Hepatocyte (in vitro differentiated cells): Measurements from ENCODE around the gene CEP128. TPM values are rescaled to one million over a fixed set of nuclear protein-coding genes. Genes with fewer than 3 reads are reported as not detected.

ENCODE experiments used
- DNase-seq: peaks from one replicate; pipeline ENCODE4 v3.0.0-alpha.2; 2016; ENCODE audit warnings: low spot score
- H2AFZ ChIP-seq: fragments of 200-600 bp; sonication (generic); 2 replicates; pipeline ENCODE4 v1.6.0; 2016; ENCODE audit warnings: antibody characterized with exemption, mild to moderate bottlenecking
- H3K27ac ChIP-seq: fragments of 200-600 bp; sonication (generic); 2 replicates; pipeline ENCODE4 v1.5.1; 2016; ENCODE audit warnings: mild to moderate bottlenecking
- H3K27me3 ChIP-seq: fragments of 200-600 bp; sonication (generic); 2 replicates; pipeline ENCODE4 v1.6.1; 2016
- H3K36me3 ChIP-seq: fragments of 200-600 bp; sonication (generic); replicated peaks from 2 replicates; pipeline ENCODE4 v1.5.1; 2016; ENCODE audit warnings: low read depth; ENCODE audit not compliant: insufficient read depth
- H3K4me1 ChIP-seq: fragments of 200-600 bp; sonication (generic); 2 replicates; pipeline ENCODE4 v1.5.1; 2016; ENCODE audit warnings: mild to moderate bottlenecking, moderate library complexity; ENCODE audit not compliant: insufficient read depth
- H3K4me2 ChIP-seq: fragments of 200-600 bp; sonication (generic); 2 replicates; pipeline ENCODE4 v1.6.0; 2016
- H3K4me3 ChIP-seq: fragments of 200-600 bp; sonication (generic); 2 replicates; pipeline ENCODE4 v1.5.1; 2016; ENCODE audit warnings: mild to moderate bottlenecking
- H3K79me2 ChIP-seq: fragments of 200-600 bp; sonication (generic); 2 replicates; pipeline ENCODE4 v1.6.0; 2017; ENCODE audit warnings: mild to moderate bottlenecking
- H3K9me2 ChIP-seq: fragments of 200-600 bp; sonication (generic); replicated peaks from 2 replicates; pipeline ENCODE4 v1.6.0; 2017; ENCODE audit warnings: mild to moderate bottlenecking; ENCODE audit not compliant: insufficient read depth
- H3K9me3 ChIP-seq: fragments of 200-600 bp; sonication (generic); 2 replicates; pipeline ENCODE4 v1.5.1; 2016; ENCODE audit warnings: low read depth, mild to moderate bottlenecking
- H4K20me1 ChIP-seq: fragments of 200-600 bp; sonication (generic); 2 replicates; pipeline ENCODE4 v1.6.0; 2016; ENCODE audit warnings: mild to moderate bottlenecking; ENCODE audit not compliant: insufficient read depth, poor library complexity, severe bottlenecking
- EZH2 ChIP-seq: fragments of 200-600 bp; sonication (generic); IDR thresholded peaks from 2 replicates; pipeline ENCODE4 v1.6.1; 2016; ENCODE audit warnings: antibody characterized with exemption, mild to moderate bottlenecking, borderline replicate concordance
- EZH2phosphoT487 ChIP-seq: fragments of 200-600 bp; sonication (generic); IDR thresholded peaks from one replicate; pipeline ENCODE4 v1.6.1; 2018; ENCODE audit warnings: antibody characterized with exemption, mild to moderate bottlenecking, low read depth, moderate library complexity; ENCODE audit not compliant: unreplicated experiment, severe bottlenecking
- WGBS: methylation state at CpG from one replicate; pipeline ENCODE4 v1.1.6; 2016; ENCODE audit warnings: low lambda C conversion rate; ENCODE audit errors: missing lambda C conversion rate; 5-methylcytosine and 5-hydroxymethylcytosine counted together
- polyA plus RNA-seq: library from polyadenylated mRNA; unstranded; fragments of >200 nt; fragmentation: Nextera tagmentation; extraction: Ambion mirVana; gene quantifications from 2 replicates; pipeline ENCODE4 v1.2.1, GENCODE V29; 2016
- total RNA-seq: library from RNA; depleted of rRNA; stranded (reverse); fragments of >200 nt; gene quantifications from 2 replicates; pipeline ENCODE4 v1.2.3, GENCODE V29; 2014
- TF ChIP-seq, protein P1 (sequence below): fragments of 200-600 bp; sonication (generic); IDR thresholded peaks from 2 replicates; pipeline ENCODE4 v1.5.1; 2016; ENCODE audit warnings: antibody characterized with exemption, mild to moderate bottlenecking; ENCODE audit not compliant: poor library complexity

Gene CEP128
- total and polyA plus RNA-seq, 2 experiments from 2014 or later = 1.4 to 3.6 TPM

DNA sequence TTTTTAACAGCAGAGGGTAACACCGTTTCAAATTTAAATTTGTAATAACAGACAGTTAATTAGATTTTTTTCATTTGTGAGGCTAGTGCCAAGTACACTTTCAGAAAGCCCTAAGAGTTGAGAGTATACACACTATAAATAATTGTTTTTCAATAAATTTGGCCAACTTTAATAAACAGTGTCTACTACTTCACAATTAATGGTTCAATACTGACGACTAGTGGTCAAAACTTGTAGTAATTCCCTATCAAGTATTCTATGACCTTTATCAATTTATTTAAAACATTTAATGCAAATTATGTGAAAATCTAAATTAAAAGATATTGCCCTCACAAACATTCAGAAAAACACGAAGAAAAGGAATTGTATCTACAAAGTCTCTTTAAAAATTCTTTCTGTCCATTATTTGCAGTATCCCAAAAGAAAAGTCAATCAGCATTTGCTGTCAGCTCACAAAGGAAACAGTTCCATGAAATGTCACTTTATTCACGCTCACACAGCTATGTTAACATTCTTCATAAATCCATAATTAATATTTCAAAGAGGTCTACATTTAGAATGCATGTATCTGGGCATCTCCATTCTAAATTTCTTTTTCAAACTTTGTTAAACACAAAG is 91.2 kb downstream of the CEP128 start:
- WGBS = 40% methylated on average over 4 of the region's 4 CpGs

DNA sequence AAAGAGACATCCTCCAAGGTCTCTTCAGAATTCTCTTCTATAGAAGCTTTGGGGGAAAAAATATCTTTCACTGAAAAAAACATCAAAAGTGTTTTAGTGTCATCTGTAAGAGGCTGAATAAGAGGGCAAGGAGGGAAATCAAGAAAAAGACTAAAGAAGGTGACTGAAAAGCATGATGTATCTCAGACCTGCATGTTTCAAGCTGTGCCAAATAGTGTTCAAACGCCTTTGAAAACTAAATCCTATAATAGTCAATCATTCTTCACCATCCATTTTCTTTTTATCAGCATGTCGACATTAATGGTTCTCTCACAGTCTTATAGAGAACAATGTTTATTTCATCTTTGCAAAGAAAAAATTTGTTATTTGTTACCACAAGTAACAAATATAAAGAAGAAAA is 94.5 kb downstream of the CEP128 start:
- WGBS = 87% methylated on average over 2 of the region's 2 CpGs
- no peaks in the 10 kb centered on the region for H3K27me3 ChIP-seq
- H3K36me3 ChIP-seq = no peaks in the 10 kb centered on the region
- no peak overlapping the region for H3K4me2 ChIP-seq
- no peaks in the 10 kb centered on the region for H4K20me1 ChIP-seq
- no peaks in the 10 kb centered on the region for H3K9me3 ChIP-seq
- TF ChIP-seq EZH2 (no peak), EZH2phosphoT487 (no peak)
- TF ChIP-seq, protein P1, sequence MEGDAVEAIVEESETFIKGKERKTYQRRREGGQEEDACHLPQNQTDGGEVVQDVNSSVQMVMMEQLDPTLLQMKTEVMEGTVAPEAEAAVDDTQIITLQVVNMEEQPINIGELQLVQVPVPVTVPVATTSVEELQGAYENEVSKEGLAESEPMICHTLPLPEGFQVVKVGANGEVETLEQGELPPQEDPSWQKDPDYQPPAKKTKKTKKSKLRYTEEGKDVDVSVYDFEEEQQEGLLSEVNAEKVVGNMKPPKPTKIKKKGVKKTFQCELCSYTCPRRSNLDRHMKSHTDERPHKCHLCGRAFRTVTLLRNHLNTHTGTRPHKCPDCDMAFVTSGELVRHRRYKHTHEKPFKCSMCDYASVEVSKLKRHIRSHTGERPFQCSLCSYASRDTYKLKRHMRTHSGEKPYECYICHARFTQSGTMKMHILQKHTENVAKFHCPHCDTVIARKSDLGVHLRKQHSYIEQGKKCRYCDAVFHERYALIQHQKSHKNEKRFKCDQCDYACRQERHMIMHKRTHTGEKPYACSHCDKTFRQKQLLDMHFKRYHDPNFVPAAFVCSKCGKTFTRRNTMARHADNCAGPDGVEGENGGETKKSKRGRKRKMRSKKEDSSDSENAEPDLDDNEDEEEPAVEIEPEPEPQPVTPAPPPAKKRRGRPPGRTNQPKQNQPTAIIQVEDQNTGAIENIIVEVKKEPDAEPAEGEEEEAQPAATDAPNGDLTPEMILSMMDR = no peak
- no peak overlapping the region for H3K27ac ChIP-seq
- no peaks in the 10 kb centered on the region for H3K79me2 ChIP-seq
- H3K9me2 ChIP-seq = no peaks in the 10 kb centered on the region
- no peaks in the 10 kb centered on the region for H3K4me1 ChIP-seq
- H2AFZ ChIP-seq = no peak overlapping the region
- H3K4me3 ChIP-seq = no peak overlapping the region
- no peak for DNase-seq

More for the DNA sequence above, 91.2 kb downstream of the CEP128 start:
- H3K27me3 ChIP-seq = no peaks in the 10 kb centered on the region
- no peak overlapping the region for H3K4me3 ChIP-seq
- no peak overlapping the region for H3K4me2 ChIP-seq
- DNase-seq = peak; percentile 41
- H3K9me3 ChIP-seq = no peaks in the 10 kb centered on the region
- no peak overlapping the region for H3K27ac ChIP-seq
- H4K20me1 ChIP-seq = no peaks in the 10 kb centered on the region
- no peaks in the 10 kb centered on the region for H3K79me2 ChIP-seq
- no peak overlapping the region for H2AFZ ChIP-seq
- H3K36me3 ChIP-seq = no peaks in the 10 kb centered on the region
- H3K9me2 ChIP-seq = no peaks in the 10 kb centered on the region
- no peaks in the 10 kb centered on the region for H3K4me1 ChIP-seq
- TF ChIP-seq EZH2 = no peak
- no peak for TF ChIP-seq EZH2phosphoT487
- TF ChIP-seq, protein P1 = peak; percentile 79

DNA sequence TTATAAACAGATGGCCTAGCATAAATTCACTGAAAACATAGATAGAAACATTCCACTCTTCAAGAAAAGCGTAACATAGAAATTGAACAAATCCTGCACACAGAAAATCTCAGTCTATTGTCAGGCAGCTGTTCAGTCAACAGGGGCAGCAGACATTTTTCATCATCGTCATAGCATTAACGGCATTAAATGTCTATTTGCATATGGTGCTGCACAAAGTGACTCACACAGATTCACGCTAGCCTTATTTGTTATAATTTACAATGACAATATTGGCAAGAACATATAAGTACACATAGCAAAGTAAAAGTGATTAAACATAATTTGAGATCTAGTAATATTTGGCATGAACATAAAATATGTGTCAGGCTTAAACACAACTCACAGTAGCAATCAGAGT is 95.7 kb downstream of the CEP128 start:
- Histone ChIP-seq H3K9me3 (no peaks in the 10 kb centered on the region), H3K4me1 (no peaks in the 10 kb centered on the region), H3K27ac (no peak overlapping the region), H2AFZ (no peak overlapping the region), H3K36me3 (no peaks in the 10 kb centered on the region), H4K20me1 (no peaks in the 10 kb centered on the region), H3K79me2 (no peaks in the 10 kb centered on the region), H3K4me2 (no peak overlapping the region), H3K27me3 (no peaks in the 10 kb centered on the region), H3K4me3 (no peak overlapping the region), H3K9me2 (no peaks in the 10 kb centered on the region)
- DNase-seq = no peak
- 92% methylated on average over 4 of the region's 4 CpGs for WGBS
- TF ChIP-seq, protein P1 = no peak
- TF ChIP-seq EZH2 (no peak), EZH2phosphoT487 (no peak)

DNA sequence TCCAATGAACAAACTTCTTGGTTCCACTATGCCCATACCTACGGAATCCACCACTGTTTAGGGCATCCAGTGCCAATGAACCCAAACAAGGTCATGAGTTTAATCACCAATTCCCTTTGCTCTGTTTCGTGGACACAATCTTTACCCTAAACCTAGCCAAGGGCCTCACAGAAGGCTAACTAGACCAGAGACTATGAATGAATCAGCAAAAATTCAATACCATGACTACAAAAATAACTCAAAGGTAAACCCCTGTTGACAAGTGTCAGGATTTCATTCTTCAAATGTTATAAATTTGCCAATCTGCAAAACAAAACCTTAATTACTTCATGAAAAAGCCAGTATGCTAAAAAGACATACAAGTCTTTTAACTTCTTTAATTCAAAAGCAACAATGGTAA is 96.7 kb downstream of the CEP128 start:
- 92% methylated on average over 2 of the region's 2 CpGs for WGBS
- DNase-seq = no peak
- Histone ChIP-seq H3K4me3 (no peak overlapping the region), H2AFZ (no peak overlapping the region), H3K27ac (no peak overlapping the region), H3K36me3 (no peaks in the 10 kb centered on the region), H3K27me3 (no peaks in the 10 kb centered on the region), H3K9me3 (no peaks in the 10 kb centered on the region), H3K79me2 (no peaks in the 10 kb centered on the region), H3K9me2 (no peaks in the 10 kb centered on the region), H3K4me2 (no peak overlapping the region), H4K20me1 (no peaks in the 10 kb centered on the region), H3K4me1 (no peaks in the 10 kb centered on the region)
- TF ChIP-seq, protein P1 = no peak
- no peak for TF ChIP-seq EZH2phosphoT487
- TF ChIP-seq EZH2 = no peak
